ENCODE data around the gene FAM117A.
"Not testable (repeated sequence)": the region's sequence is repeated elsewhere in the genome, so short reads cannot be mapped to it uniquely, and the experiment has no call there.

The FAM117A gene

DNA sequence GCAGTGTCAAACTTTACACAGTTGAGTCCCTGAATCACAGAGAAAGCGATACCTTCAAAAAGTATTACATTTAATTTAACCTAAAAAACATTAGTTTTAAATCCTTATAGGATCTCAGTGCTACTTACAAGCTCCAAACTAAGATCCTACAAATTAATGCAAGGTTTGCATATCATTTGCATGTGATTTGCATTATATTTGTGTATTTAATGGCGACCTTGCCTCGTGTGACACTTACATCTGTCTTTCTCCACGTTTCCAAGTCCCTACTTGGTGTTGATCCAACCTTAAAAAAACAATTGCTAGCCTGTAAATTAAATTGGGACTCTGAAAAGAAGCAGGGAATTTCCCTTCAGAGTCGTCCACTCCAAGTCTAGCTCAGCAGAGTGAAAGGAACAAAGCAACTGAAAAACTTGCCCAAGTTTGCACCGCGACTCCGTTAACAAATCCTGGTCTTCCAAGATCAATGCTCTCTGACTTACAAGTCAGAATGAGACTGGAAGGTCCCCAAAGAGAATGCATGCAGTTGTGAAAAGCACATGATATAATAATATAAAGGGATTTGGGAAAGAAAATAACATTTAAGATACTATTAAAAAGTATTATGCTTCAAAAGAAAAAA is 739 bp upstream of the FAM117A start:
- DNase-seq (ENCODE audit: low read depth), result no peak

DNA sequence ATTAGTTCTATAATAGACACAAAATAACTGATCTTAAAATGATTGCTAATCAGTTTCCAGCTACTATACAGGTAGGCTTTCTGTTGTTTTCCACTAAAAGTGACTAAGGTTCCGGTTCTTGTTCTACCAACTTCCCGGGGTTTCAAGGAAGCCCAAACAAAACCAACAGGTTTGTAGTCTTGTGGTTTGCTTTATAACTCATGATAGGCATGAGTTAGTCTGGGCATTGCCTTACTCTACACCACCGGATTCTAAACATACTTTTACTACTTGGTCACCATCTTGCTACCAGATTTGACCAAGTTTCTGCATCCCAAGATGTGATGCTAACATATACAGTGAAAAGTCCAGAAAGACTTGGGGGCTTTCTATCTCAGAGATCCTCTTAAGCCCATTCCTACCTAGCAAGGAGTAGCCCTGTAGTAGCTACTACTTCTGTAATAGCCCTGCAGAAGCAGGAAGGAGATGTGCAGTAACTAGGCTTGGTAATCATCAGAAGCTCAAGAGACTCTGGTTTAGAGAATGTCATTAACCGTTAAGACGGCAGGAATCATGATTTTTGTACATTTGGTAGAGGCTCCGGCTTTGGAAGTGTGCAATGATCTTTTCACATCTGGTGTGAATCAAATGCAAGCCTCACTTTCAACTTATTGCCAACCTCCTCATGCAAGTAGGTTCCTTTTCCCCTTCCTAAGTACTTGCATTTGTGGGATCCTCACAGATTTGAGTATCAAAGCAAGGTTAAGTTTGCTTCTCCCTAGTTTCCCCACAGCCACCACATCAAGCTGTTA is 1.6 kb downstream of the FAM117A start:
- no peak for DNase-seq (ENCODE audit: low read depth)

DNA sequence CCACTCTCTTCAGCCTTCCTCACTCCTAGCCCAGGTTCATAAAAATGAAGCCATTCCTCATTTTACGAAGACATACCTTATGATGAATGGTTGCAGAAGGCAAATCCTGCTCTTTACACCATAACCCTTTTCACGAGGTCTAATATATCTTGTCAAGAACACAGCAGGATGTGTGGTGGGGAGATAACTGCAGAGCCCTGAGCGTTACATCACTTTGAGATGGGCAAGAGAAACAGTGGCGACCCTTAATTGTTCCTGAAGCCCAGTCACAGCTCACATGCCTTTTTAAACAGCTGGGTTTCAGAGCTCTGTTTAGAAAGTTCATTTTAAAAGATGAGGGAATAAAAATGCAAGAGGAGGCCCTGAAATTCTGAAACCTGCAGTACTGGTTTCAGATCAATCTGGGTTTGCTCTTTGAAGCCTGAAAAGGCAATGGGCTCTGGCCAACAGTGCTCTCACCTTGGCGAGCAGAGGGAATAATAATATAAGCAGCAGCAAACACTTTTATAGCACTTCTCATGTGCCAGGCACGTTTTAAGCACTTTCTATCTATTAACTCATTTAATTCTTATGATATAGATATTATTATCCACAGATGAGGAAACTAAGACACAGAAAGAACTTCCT is 2.9 kb downstream of the FAM117A start:
- no peak for DNase-seq (ENCODE audit: low read depth)

DNA sequence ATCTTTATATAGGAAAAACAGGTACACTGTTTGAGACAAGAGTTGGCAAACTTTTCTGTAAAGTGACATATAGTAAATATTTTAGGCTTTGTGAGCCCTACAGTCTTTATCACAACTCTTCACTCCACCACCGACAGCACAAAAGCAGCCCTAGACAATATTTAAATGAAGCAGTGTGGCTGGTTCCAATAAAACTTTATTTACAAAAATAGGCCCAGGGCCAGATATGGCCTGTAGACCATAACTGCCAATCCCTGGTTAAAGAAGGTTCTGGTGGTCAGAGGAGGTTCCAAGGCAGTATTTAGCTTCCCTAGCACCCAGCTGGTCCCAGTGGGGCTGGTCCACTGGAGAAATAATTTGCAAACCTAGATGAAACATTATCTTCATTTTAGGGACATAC is 3.6 kb downstream of the FAM117A start:
- DNase-seq (ENCODE audit: low read depth), result no peak

DNA sequence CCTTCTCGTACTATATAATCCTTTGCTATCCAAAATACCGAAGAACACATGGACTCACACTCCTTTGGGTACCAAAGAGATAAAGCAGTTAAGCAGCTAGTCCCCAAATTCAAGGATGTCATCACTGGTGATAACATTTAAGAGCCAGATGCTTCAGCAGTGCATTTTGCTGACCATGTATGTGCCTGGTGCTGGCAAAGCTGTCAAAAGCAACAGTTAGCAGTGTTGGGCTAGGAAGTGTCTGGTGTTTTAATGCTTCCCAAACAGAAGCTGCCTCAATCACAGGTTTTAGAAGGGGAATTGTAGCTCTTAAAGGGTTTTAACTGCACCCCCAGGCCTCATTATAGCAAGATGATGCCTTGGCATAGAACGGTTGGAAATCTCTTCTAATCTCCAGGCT is 4.7 kb downstream of the FAM117A start:
- no peak for DNase-seq (ENCODE audit: low read depth)

DNA sequence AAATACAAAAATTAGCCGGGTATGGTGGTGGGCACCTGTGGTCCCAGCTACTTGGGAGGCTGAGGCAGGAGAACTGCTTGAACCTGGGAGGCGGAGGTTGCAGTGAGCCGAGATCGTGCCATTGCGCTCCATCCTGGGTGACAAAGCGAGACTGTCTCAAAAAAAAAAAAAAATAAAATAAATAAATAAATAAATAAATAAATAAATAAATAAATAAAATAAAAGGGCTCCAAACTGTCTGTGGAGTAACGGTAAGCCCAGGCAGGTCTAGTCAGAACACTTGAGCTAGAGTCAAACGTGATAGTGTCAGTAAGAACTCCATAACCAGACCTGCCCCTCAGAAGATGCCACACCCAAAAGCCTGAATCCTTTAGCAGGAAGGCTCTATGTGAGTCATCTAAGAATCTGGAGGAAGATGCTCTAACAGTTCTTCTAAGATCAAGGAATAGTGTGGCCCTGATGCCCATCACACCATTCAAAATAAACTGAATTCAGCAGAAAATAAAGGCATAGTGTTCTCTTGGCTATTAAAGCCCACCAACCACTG is 5.4 kb downstream of the FAM117A start:
- DNase-seq (ENCODE audit: low read depth), result not testable (repeated sequence)

DNA sequence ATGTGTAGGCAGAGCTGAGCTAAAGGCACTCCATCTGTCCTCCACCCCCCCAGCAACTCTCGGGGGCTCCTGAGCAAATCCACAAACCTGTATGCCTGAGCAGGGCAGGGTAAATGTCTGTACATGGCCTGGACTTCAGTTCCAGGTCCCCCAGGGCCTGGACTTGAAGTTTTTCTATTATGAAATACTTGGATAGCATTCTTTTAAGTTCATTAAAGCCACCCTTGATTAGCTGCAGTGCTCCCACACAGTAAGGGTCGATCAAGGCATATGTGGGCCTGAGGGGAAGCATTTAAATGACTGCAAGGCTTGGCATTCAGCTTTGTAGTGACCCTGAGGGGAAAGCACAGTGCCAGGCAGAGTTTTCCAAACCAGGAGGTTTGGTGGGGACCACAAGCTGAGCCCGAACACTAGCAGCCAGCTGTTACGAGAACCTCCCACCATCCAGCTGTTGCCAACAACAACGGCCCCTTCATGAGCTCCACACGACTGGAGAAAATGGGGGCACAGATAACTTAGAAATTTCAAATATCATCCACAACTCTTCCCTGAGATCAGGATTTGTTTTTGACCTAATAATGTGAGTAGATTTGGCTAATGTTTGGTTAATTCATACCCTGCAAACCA is 6.7 kb downstream of the FAM117A start:
- no peak for DNase-seq (ENCODE audit: low read depth)

DNA sequence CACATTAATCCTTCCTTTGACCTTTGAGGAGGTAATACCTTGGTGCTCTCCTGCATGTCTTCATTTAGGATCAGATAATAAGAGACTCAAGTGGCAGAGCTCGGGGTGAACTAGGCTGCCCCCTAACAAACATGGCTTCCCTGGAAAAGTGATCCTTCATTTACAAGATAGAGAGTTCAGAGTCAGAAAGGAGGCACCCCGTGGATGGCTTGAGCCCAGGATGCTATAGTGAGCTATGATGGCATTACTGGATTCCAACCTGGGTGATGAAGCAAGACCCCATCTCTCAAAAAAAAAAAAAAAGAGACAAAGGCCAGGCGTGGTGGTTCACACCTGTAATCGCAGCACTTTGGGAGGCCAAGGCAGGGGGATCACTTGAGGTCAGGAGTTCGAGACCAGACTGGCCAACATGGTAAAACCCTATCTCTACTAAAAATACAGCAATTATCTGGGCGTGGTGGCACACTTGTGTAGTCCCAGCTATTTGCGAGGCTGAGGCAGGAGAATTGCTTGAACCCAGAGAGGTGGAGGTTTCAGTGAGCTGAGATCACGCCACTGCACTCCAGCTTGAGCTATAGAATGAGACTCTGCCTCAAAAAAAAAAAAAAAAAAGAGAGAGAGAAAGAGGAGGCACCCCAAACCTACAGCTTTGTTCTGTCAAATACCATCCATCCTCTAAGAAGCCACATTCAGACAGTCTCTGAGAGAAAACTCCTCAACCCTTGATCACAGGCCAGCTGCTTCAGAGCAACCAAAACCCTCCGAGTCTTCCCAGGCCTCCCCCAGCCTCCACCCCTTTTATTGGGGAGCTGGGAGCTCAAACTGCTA is 7.4 kb downstream of the FAM117A start:
- no peak for DNase-seq (ENCODE audit: low read depth)

DNA sequence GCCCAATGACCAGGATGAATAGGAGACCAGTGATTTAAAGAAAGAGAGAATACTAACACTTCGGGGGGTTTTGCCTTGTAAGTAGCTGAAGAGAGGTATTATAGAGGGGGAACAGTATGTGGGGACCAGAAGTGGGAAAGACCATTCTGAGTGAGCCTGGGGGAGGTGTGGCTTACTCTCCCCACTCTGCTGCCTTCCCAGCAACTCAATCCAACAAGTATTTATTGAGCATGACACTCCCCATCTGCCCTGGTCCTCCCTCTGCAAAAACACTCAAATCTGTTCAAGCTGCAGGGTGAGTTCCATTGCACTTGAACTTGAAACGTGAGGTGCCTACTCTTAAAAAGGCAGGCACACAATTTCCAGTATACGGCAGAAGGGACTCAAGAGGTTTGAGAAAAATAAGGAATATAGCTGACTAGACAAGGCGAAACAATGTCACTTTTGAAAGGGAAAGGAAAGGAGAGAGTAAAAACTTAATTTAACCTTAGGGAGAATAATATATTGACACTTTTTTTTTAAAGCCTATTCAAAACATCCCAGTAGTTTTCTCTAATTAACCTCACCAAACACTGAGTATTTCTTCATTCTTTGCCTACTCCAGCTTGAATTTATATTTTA is 8.2 kb downstream of the FAM117A start:
- no peak for DNase-seq (ENCODE audit: low read depth)

DNA sequence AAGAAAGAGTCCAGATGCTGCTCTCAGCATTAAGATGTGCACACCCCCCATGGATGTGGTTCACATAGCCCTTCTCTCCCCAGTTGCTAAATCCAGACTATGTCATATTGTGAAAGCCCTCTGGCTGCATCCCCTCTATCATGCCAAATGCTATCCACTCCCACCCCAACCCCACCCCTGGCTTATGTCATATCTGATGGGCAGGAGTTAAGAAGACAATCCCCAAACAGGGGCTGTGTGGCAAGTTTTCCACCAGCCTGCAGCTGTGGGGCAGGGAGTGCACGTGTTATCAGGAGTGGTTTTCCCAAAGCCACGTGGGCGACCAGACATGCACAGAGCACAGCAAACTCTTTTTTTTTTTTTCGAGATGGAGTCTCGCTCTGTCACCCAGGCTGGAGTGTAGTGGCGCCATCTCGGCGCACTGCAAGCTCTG is 10.0 kb downstream of the FAM117A start:
- DNase-seq (ENCODE audit: low read depth), result no peak

DNA sequence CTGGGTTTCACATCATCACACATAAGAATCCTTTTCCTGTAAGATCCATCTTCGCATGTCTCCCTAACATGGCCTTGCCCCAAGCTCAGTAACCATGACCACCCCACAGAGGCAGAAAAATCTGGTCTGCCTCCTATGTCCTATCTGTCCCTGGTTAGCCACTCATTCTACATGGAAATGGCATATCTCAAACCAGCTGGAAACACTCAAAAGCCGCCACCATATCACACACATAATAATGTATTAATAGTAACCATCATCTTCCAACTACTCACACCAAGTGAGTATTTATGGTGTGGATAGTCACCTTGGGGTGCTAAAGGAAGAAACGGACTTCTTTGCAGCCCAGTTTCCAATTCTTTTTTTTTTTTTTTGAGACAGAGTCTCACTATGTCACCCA is 11.4 kb downstream of the FAM117A start:
- DNase-seq (ENCODE audit: low read depth), result no peak

DNA sequence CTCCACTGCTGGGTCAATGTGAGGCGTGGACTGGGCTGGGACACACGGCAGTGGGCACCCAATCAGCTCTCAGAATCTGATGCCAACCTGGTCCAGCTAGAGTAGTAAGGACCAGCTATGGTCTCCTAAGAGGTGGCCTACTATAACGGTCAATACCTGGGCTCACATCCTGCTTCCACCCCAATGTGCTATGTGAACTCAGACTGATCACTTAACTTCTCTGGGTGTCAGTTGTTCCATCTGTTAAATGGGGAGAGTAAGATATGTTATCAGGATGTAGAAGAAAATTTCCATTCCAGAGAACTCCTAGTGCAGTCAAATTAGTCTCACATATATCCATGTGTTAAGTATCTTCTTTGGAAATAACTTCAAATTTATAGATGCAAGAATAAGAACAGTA is 14.2 kb downstream of the FAM117A start:
- DNase-seq (ENCODE audit: low read depth), result no peak

DNA sequence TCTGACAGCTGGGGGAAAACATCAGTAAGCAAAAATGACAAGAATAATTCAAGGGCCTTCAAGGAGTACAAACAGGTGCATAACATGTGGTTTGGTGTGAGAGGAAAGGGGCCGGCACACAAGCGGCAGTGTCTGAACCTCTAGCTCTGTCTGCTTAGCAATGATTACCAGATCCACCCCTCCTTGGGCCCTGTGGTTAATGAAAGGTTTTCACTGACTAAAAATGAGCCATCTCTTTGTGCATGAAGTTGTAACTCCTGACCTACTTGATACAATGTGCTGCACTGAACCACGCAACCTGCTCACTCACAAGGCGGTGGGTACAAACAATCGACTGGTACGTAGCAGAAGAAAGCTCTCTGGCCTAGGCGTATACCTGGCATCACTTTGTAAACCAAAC is 15.1 kb downstream of the FAM117A start:
- DNase-seq (ENCODE audit: low read depth), result peak; percentile 50

DNA sequence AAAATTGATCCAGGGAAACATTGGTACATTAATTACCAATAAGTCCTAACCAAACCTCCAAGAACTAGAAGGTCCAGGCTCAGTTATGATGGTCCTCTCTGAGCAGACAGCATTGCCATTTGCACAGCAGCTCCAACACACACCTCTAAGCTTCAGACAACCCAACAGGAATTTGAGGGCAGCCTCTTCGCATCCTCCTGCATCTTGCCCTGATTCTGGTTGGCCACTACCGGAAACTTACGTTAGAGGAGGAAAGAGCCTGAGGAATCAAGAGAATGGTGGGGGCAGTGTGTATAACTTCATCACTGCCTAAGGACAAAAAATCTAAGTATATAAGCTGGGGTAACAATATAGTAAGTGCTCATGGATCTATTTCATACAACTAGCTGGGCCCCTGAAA is 15.7 kb downstream of the FAM117A start:
- no peak for DNase-seq (ENCODE audit: low read depth)

DNA sequence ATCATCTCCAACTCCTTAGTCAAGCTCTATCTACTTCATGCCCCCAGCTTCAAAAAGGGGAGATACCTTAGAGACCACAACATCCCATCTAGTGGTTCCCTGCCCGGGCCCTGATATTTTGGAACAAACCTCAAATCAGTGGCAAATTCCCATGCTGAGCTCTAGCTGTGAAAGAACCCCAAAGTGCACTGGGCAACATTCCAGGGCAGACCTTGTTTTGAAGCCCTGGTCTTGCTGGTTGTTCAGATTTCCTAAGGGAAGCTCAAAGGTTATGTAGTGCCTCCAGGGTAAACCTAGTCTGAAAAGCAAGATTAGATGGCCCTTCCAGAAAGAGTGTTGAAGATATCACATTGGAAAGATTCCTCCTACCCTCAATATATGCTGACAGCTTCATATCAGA is 16.3 kb downstream of the FAM117A start:
- no peak for DNase-seq (ENCODE audit: low read depth)

DNA sequence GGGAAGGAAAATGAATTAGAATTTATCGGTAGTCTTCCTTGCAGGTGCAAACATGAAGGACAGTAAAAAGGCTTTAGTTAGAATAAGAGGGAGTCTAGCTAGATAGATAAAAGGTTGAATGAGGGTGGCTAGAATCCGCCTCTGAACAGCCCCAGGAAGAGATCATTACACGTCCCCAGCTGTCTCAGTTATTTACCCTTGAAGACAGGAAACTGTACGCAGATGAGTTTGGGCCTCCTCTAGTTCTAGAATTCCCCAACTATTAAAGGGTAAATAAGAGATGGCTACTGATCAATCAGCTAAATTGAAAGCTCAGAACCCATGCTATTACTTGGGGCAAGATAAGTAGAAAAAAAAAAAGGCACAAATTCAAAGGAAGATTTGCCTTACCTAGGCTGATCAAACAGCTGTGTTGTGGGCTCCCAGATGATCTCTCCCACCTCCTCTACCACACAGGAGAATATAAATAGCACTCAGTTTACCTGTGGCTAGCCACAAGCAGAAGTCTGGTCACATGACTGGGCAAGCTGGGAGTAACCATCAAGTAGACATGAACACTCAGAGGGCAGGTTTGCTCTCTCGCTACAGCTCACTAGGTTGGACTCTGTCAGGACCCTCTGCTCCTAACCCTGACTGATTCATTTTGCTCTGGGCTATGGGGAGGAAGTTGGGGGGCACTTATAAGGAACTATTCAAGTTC is 17.0 kb downstream of the FAM117A start:
- peak; percentile 27 for DNase-seq (ENCODE audit: low read depth)

DNA sequence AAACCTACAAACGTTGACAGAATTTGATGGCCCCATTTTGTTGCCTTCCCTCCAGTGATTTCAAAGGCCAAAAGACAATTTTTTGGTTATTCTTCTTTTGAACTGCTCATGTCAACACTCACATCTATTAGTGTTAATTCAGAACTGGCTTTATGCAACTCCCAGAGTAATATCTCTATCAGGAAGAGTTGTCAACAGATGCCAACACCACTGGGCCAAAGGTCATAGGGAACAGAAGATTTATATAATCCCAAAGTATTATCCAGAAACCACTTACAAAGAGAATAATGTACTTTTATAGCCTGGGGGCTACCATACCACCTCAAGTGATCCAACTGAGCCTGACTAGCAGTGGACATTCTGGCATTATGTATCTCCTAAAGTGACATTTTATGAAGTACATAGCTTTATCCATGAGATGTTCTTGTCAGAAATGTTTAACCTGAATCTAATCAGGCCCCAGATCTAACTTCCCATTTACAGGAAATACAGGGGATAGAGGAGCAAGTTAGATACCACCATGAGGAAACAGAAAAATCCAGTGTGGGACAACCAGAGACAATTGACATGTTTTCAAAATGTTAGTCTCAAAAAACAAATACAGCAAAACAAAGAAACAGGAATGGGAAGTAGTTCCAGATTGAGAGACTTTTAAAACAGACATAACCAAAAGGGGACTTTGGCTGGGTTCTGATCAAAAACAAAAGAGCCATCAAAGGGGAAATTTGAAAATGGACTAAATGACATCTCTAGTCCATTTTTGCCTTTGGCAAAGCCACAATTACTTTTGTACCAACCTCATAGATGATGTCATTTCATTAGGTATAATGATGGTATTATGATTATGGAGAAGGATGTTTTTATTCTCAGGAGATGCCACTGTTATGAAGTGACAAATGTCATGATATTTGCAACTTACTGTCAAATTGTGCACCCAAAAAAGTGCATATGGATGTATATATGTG is 18.5 kb downstream of the FAM117A start:
- DNase-seq (ENCODE audit: low read depth), result no peak

DNA sequence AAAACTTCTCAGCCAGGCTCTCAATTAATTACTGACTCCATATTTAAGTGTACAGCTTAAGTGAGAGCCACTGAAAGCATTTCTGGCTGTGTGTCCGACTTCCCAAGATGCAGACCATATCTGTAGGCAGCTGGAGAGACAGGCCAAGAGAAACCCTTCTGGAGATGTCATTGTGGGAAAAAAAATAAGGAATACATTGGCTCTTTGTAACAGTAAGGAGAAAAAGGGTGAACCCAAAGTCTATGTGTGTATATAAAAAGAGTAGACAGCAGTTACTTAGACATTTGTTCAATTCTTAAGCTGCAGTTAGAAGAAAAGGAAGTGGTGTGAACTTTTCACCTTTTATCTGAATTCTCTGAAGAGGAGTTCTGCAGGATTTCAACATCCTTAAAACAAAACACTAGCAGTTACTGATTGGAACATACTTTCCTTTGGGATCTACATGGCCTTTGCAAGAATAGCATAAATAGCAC is 21.7 kb downstream of the FAM117A start:
- no peak for DNase-seq (ENCODE audit: low read depth)

DNA sequence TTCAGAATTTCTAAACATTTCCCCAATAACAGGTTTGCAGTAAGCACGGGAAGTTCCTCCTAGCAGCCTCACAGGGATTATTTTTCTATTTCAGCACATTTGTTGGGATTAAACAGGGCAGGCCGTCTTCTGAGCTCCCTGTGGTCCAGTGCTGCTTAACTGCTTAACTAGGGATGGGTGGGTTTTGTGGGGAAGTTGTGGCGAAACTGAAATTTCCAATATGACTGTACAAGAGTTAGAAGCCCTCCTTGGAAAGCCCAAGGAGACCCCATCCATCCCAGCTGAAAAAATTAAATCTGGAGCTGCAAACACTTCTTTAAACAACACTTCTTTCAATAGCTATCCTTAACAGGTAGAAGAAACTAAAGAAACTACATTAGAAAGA is 22.2 kb downstream of the FAM117A start:
- no peak for DNase-seq (ENCODE audit: low read depth)
